ENCODE measurements around the gene IGF2R.

DNA sequence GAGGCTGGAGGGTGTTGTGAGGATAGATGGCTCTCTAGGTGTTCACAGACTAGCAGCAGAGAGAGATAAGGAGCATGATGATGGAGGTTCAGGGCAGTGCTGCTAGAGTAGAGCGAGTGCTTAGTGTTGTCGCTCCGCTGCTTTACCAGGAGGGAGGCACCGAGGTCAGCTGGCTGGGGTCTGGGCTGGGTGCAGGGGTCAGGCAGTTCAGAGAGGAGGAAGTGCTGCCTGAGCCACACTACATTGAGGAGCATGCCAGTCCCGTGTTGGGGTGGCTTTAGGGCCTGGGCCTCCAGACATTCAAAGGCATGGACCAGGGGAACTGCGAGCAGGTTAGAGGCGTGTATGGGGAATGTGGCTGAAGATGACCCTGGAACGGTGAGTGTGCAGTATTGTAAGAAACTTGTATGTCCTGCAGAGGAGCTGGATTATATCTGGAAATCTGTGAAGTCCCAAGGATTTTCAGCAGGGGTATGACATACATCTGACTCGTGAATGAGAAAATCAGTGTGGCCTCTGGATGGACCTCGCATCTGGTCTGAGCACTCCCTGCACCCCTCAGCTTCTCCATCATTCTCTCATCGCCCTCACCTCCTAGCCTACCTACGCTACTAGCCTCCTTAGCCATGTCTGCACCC is 66.9 kb downstream of the IGF2R start:
- TF ChIP-seq, protein P1, sequence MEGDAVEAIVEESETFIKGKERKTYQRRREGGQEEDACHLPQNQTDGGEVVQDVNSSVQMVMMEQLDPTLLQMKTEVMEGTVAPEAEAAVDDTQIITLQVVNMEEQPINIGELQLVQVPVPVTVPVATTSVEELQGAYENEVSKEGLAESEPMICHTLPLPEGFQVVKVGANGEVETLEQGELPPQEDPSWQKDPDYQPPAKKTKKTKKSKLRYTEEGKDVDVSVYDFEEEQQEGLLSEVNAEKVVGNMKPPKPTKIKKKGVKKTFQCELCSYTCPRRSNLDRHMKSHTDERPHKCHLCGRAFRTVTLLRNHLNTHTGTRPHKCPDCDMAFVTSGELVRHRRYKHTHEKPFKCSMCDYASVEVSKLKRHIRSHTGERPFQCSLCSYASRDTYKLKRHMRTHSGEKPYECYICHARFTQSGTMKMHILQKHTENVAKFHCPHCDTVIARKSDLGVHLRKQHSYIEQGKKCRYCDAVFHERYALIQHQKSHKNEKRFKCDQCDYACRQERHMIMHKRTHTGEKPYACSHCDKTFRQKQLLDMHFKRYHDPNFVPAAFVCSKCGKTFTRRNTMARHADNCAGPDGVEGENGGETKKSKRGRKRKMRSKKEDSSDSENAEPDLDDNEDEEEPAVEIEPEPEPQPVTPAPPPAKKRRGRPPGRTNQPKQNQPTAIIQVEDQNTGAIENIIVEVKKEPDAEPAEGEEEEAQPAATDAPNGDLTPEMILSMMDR (IDR thresholded peaks at IDR 0.05), result no peak
- TF ChIP-seq POLR2A (IDR thresholded peaks at IDR 0.05), result no peak
- no peak for TF ChIP-seq EP300 (IDR thresholded peaks at IDR 0.05; ENCODE audit: low read depth)
- no peak for TF ChIP-seq POLR2AphosphoS5 (IDR thresholded peaks at IDR 0.05)
